Suprapubic skin (tissue), 4 donors: ENCODE results near the gene ARID3A. TPM values are rescaled to one million over a fixed set of nuclear protein-coding genes. Genes with fewer than 3 reads are reported as not detected.

Experiments
- DNase-seq, 2 donors: peaks; one replicate each; pipeline ENCODE4 v3.0.0-alpha.2; 2019; ENCODE audit warnings: low spot score in 2 of 2
- H3K27ac ChIP-seq: fragments of 200-600 bp; sonication (generic); one replicate; pipeline ENCODE4 v1.5.1; 2019
- H3K27me3 ChIP-seq: fragments of 200-600 bp; sonication (generic); one replicate; pipeline ENCODE4 v1.5.1; 2019
- H3K36me3 ChIP-seq: fragments of 200-600 bp; sonication (generic); one replicate; pipeline ENCODE4 v1.5.1; 2019
- H3K4me1 ChIP-seq: fragments of 200-600 bp; sonication (generic); one replicate; pipeline ENCODE4 v1.5.1; 2019
- H3K4me3 ChIP-seq: fragments of 200-600 bp; sonication (generic); one replicate; pipeline ENCODE4 v1.5.1; 2019; ENCODE audit warnings: mild to moderate bottlenecking
- H3K9me3 ChIP-seq: fragments of 200-600 bp; sonication (generic); one replicate; pipeline ENCODE4 v1.5.1; 2019
- CTCF ChIP-seq, 2 donors: fragments of 200-600 bp in 1 of 2; fragments of 450-650 bp in 1 of 2; sonication (generic) in 1 of 2; IDR thresholded peaks; one replicate each; pipeline ENCODE4 v1.5.1; 2016 to 2019; ENCODE audit warnings: antibody characterized with exemption in 2 of 2, mild to moderate bottlenecking in 1 of 2, moderate library complexity in 1 of 2
- EP300 ChIP-seq: sonication (generic); formaldehyde crosslinking; IDR thresholded peaks from one replicate; pipeline ENCODE4 v1.6.1; 2017; ENCODE audit warnings: antibody characterized with exemption
- POLR2A ChIP-seq, 2 donors: fragments of 450-650 bp; IDR thresholded peaks; one replicate each; pipeline ENCODE4 v1.6.1; 2017; ENCODE audit warnings: antibody characterized with exemption in 2 of 2, mild to moderate bottlenecking in 2 of 2, moderate library complexity in 2 of 2
- POLR2AphosphoS5 ChIP-seq, 3 donors: sonication (generic); formaldehyde crosslinking; IDR thresholded peaks; one replicate each; pipeline ENCODE4 v1.6.1; 2017; ENCODE audit warnings: antibody characterized with exemption in 3 of 3
- WGBS: methylation state at CpG from one replicate; pipeline ENCODE4 v1.1.5; 2018; 5-methylcytosine and 5-hydroxymethylcytosine counted together
- total RNA-seq, 4 donors: library from RNA; depleted of rRNA; stranded (reverse); fragments of >200 nt; gene quantifications; one replicate each; pipeline ENCODE4 v1.1.0, GENCODE V29; 2016

The ARID3A gene
- total RNA-seq, 4 donors from 2014 or later = 4.7 to 7.5 (median 6.1) TPM

- no peak overlapping the region for H3K4me3 ChIP-seq
- no peak overlapping the region for H3K27ac ChIP-seq
- no peaks in the 10 kb centered on the region for H3K27me3 ChIP-seq
- TF ChIP-seq POLR2A (IDR thresholded peaks at IDR 0.05) (no peak), POLR2AphosphoS5 (IDR thresholded peaks at IDR 0.05) (no peak), EP300 (no peak), CTCF (IDR thresholded peaks at IDR 0.05) (no peak)
- H3K36me3 ChIP-seq = no peaks in the 10 kb centered on the region
- H3K4me1 ChIP-seq = peaks cover 47% of the 10 kb centered on the region
- 95% methylated on average over 10 of the region's 10 CpGs for WGBS
- no peak for DNase-seq
- H3K9me3 ChIP-seq = no peaks in the 10 kb centered on the region
These were observed 10.3 kb downstream of the ARID3A start for GRCh38 chr19:936175-936546.

- DNase-seq = no peak
- Histone ChIP-seq H3K9me3 (no peaks in the 10 kb centered on the region), H3K4me3 (no peak overlapping the region), H3K36me3 (no peaks in the 10 kb centered on the region), H3K27me3 (no peaks in the 10 kb centered on the region), H3K4me1 (peaks cover 57% of the 10 kb centered on the region), H3K27ac (no peak overlapping the region)
- no peak for TF ChIP-seq POLR2AphosphoS5 (IDR thresholded peaks at IDR 0.05)
- no peak for TF ChIP-seq EP300
- TF ChIP-seq CTCF (IDR thresholded peaks at IDR 0.05) = no peak
- TF ChIP-seq POLR2A (IDR thresholded peaks at IDR 0.05) = no peak
- 91% methylated on average over 16 of the region's 16 CpGs for WGBS
These were observed 11.4 kb downstream of the ARID3A start for GRCh38 chr19:937259-937694.

GRCh38 chr19:938233-938923 lies 12.5 kb downstream of the ARID3A start:
- DNase-seq = no peak
- peaks cover 54% of the 10 kb centered on the region for H3K4me1 ChIP-seq
- no peaks in the 10 kb centered on the region for H3K27me3 ChIP-seq
- TF ChIP-seq EP300 (no peak), POLR2AphosphoS5 (IDR thresholded peaks at IDR 0.05) (no peak), CTCF (IDR thresholded peaks at IDR 0.05) (no peak)
- H3K27ac ChIP-seq = no peak overlapping the region
- 88% methylated on average over 21 of the region's 23 CpGs for WGBS
- no peak overlapping the region for H3K4me3 ChIP-seq
- no peaks in the 10 kb centered on the region for H3K36me3 ChIP-seq
- H3K9me3 ChIP-seq = no peaks in the 10 kb centered on the region

GRCh38 chr19:939439-939838 lies 13.6 kb downstream of the ARID3A start:
- TF ChIP-seq POLR2A (IDR thresholded peaks at IDR 0.05) = no peak
- no peak for TF ChIP-seq POLR2AphosphoS5 (IDR thresholded peaks at IDR 0.05)
- TF ChIP-seq EP300 = no peak
- TF ChIP-seq CTCF (IDR thresholded peaks at IDR 0.05) = no peak
- Histone ChIP-seq H3K9me3 (no peaks in the 10 kb centered on the region), H3K27me3 (no peaks in the 10 kb centered on the region), H3K27ac (no peak overlapping the region), H3K4me1 (peaks cover 50% of the 10 kb centered on the region), H3K36me3 (no peaks in the 10 kb centered on the region), H3K4me3 (no peak overlapping the region)
- WGBS = 88% methylated on average over 21 of the region's 22 CpGs
- DNase-seq = no peak

- H3K4me1 ChIP-seq = peaks cover 49% of the 10 kb centered on the region
- H3K27ac ChIP-seq = no peak overlapping the region
These were observed 14.1 kb downstream of the ARID3A start for GRCh38 chr19:939922-940321.

More at GRCh38 chr19:939922-940321, 14.1 kb downstream of the ARID3A start:
- H3K36me3 ChIP-seq = no peaks in the 10 kb centered on the region
- WGBS = 96% methylated on average over 7 of the region's 7 CpGs
- DNase-seq = no peak
- H3K27me3 ChIP-seq = no peaks in the 10 kb centered on the region
- no peak overlapping the region for H3K4me3 ChIP-seq
- TF ChIP-seq EP300 (no peak), CTCF (IDR thresholded peaks at IDR 0.05) (no peak), POLR2AphosphoS5 (IDR thresholded peaks at IDR 0.05) (no peak), POLR2A (IDR thresholded peaks at IDR 0.05) (no peak)
- no peaks in the 10 kb centered on the region for H3K9me3 ChIP-seq
